GM08714 (cell line): ENCODE measurements around the gene IGSF11.

ENCODE experiments used
- H3K4me3 ChIP-seq: fragments of 200-500 bp; sonication (Bioruptor generic); 2 replicates; pipeline ENCODE4 v1.5.1; 2014; ENCODE audit warnings: mild to moderate bottlenecking, low read length, inconsistent platforms
- ZNF274 ChIP-seq: IDR thresholded peaks from 2 replicates; pipeline ENCODE4 v1.6.1; 2012; ENCODE audit warnings: mild to moderate bottlenecking, low read depth, low read length

Gene IGSF11

GRCh38 chr3:119018690-119019463 is 15.8 kb downstream of the IGSF11 start:
- no peak for TF ChIP-seq ZNF274

GRCh38 chr3:119015942-119016341 is 18.7 kb downstream of the IGSF11 start:
- no peak for TF ChIP-seq ZNF274
- H3K4me3 ChIP-seq = no peak overlapping the region

More at GRCh38 chr3:119018690-119019463, 15.8 kb downstream of the IGSF11 start:
- H3K4me3 ChIP-seq = no peak overlapping the region

GRCh38 chr3:119013951-119014350 is 20.7 kb downstream of the IGSF11 start:
- H3K4me3 ChIP-seq = no peak overlapping the region
- no peak for TF ChIP-seq ZNF274

DNA sequence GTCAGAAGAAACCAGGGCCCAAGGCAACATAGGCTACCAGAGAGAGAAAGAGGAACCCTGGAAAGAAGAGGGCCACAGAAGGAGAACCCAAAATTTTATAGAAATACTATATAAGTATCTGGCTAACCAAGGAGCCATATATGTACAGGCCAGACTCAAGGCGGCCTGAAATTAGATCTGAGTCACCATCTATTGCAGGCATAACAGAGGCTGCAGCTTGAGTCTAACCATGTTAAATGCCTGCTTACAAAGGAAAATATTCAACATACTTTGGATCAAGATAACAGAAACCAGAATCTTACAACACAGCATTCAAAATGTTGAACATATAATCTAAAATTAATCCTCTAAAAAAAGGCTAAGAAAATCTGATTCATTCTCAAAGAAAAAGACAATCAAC is 23.1 kb downstream of the IGSF11 start:
- no peak for TF ChIP-seq ZNF274
- H3K4me3 ChIP-seq = no peak overlapping the region

- no peak for TF ChIP-seq ZNF274
Measured at GRCh38 chr3:118997190-118997589, 37.5 kb downstream of the IGSF11 start.

GRCh38 chr3:118991775-118992174 is 42.9 kb downstream of the IGSF11 start:
- no peak for TF ChIP-seq ZNF274
- H3K4me3 ChIP-seq = no peak overlapping the region

More at GRCh38 chr3:118997190-118997589, 37.5 kb downstream of the IGSF11 start:
- no peak overlapping the region for H3K4me3 ChIP-seq

DNA sequence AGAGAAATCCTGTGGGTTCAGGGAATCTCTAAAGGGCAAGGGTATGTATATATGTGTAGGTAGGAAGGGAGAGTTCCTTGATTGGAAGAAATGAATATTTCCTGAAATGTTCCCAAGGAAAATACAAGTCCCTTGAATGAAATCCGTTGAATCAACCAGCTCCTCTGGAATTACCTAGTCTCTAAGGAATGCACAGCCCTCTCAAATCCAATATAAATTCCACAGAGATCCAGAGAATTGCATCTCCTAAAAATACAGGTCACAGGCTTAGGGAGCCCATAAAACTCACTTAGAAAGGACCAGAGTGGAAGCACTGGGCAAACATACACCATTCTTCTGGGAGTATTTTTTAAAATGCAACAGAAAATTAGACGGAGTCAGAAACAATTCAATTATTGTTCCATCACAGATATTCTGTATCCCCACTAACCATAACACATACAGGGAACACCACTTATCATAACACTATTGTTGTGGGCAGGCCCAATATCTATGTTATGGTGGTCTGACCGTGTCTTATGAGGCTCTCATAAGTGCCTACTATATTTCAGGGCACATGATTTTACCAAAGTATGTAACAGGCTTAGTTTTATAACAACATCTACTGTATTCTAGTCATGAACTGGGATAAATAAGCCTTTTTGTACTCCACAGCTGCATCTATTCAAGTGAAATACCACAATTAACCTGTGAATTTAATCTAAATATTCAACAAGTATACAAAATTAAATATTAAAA is 43.7 kb downstream of the IGSF11 start:
- H3K4me3 ChIP-seq = no peak overlapping the region
- TF ChIP-seq ZNF274 = no peak

- TF ChIP-seq ZNF274 = no peak
- no peak overlapping the region for H3K4me3 ChIP-seq
Measured at GRCh38 chr3:118988198-118989130, 46.2 kb downstream of the IGSF11 start.

- H3K4me3 ChIP-seq = no peak overlapping the region
- no peak for TF ChIP-seq ZNF274
Measured at GRCh38 chr3:118987477-118987876, 47.2 kb downstream of the IGSF11 start.

- no peak for TF ChIP-seq ZNF274
Measured at GRCh38 chr3:118986734-118987133, 47.9 kb downstream of the IGSF11 start.

GRCh38 chr3:118984699-118985098 is 49.9 kb downstream of the IGSF11 start:
- TF ChIP-seq ZNF274 = no peak
- no peak overlapping the region for H3K4me3 ChIP-seq

More at GRCh38 chr3:118986734-118987133, 47.9 kb downstream of the IGSF11 start:
- no peak overlapping the region for H3K4me3 ChIP-seq

GRCh38 chr3:118981494-118982134 is 53.0 kb downstream of the IGSF11 start:
- TF ChIP-seq ZNF274 = no peak
- H3K4me3 ChIP-seq = no peak overlapping the region

- no peak overlapping the region for H3K4me3 ChIP-seq
- TF ChIP-seq ZNF274 = no peak
Measured at GRCh38 chr3:118980832-118981231, 53.8 kb downstream of the IGSF11 start.

DNA sequence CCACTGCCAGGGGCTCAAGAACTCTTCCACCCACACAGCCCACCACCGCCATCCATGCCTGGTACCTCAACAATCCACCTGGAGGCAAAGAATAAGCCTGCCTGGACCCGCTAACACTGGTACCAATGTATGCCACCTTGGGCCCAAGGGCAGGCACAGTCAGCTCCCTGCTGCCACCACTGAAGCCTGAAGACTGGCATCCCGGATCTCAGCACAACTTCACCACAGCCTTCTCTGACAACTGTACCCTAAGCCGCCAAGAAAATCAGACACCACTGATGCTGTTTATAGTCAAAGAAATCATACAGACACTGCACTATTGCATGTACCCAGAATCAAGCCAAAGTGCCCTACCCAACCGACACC is 56.3 kb downstream of the IGSF11 start:
- no peak for TF ChIP-seq ZNF274
- H3K4me3 ChIP-seq = no peak overlapping the region
